GM19351 (cell line): ENCODE measurements around the gene TNIK.

Experiments used
- ATAC-seq: cut with Tn5 transposase; IDR thresholded peaks from one replicate; pipeline ENCODE4 v1.9.1; 2021; ENCODE audit warnings: mild to moderate bottlenecking, moderate library complexity; ENCODE audit not compliant: unreplicated experiment

TNIK gene

DNA sequence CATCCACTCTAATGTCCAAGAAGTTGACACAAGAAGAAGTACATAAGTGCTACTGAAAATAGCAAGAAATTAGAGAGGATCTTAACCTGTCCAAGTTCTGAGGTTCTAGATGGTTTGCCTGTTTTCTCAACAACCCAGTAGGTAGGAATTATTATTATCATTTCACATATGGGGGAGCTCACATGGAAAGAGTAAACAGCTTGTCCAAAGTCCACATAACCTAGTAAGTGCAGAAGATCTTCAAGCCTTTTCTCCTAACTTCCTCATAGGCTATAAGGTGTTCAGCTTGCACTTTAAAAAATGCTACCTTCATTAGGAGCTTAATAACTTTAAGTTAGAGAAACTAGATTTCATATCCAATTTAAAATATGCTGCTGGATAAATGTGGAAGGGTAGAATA, 436.6 kb downstream of the TNIK start:
- ATAC-seq, result no peak

DNA sequence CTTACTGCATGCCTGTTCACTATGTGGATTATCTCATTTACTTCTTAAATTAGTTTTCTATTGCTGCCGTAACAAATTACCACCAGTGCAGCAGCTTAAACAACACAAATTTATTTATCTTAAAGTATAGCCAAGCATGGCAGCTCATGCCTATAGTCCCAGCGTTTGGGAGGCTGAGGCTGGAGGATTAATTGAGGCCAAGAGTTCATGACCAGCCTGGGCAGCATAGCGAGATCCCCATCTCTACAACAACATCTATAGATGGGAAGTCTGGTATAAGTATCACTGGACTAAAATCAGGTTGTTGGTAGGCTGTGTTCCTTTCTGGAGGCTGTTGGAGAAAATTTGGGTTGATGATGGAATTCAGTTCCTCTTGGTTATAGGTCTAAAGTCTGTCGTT, 438.8 kb downstream of the TNIK start:
- ATAC-seq, result no peak

DNA sequence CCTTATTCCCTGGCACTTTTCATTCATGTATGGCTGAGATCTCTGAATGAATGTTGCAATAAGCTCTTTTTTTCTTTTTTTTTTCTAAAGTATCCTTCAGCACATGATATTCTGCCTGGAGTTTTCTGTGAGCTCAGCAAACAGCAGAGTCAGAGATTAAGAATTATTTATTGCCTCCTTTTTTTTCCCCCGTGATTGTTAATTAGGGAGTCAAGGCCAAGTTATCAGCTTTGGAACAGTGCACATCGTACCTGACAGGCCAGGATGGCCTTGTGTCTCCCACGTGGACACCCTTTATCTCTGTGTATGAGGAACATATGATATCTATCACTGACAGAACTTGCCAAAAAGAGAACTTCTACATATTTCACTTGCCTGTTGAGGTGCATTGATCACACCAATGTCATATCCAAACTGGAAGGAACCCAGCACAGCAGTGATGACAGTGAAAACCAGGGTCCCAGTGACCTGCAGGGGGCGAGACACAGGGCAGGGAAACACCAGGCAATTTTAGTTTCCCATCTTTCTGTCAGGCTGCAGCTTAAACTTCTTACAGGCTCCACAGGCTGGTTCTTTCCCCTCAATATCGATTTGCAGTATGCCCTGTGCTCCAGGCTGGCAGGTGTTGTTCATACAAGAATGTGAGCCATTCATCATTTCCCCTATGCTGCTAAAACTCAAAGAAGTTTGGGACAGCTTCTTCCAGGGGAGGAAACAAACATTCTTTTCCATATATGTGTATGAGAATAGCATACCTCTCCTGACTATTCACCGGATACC, 441.9 kb downstream of the TNIK start:
- no peak for ATAC-seq

GRCh38 chr3:171013822-171014748, 446.1 kb downstream of the TNIK start:
- no peak for ATAC-seq

- ATAC-seq, result no peak
Measured at GRCh38 chr3:171011873-171012336, 448.3 kb downstream of the TNIK start.
